PFSK-1 (cell line): Measurements from ENCODE around the gene TSTD2.

Experiments used
- FOXP2 ChIP-seq: optimal IDR thresholded peaks from 2 replicates; pipeline ENCODE3; 2011; ENCODE audit warnings: borderline replicate concordance, control low read depth, inconsistent platforms; ENCODE audit not compliant: insufficient read depth; ENCODE audit errors: extremely low read length, extremely low read depth
- POLR2AphosphoS5 ChIP-seq: IDR thresholded peaks from 2 replicates; pipeline ENCODE4 v1.6.1; 2012; ENCODE audit warnings: low read depth, mild to moderate bottlenecking, control low read depth, low read length, moderate library complexity
- SIN3A ChIP-seq: IDR thresholded peaks from 2 replicates; pipeline ENCODE4 v1.6.1; 2012; ENCODE audit warnings: mild to moderate bottlenecking, low read length, moderate library complexity, borderline replicate concordance; ENCODE audit not compliant: insufficient read depth
- TAF1 ChIP-seq: IDR thresholded peaks from 2 replicates; pipeline ENCODE4 v1.6.1; 2012; ENCODE audit warnings: low read length, control low read depth, borderline replicate concordance; ENCODE audit not compliant: insufficient read depth
- TF ChIP-seq, protein P1 (sequence below), 2 experiments: IDR thresholded peaks; 2 replicates each; pipeline versions ENCODE4 v1.6.1 to v1.8.0; 2011 to 2012; ENCODE audit warnings: low read depth in 2 of 2, low read length in 2 of 2, control low read depth in 1 of 2, inconsistent platforms in 1 of 2, mild to moderate bottlenecking in 1 of 2, moderate library complexity in 1 of 2; ENCODE audit not compliant: insufficient read depth in 1 of 2

The TSTD2 gene

DNA sequence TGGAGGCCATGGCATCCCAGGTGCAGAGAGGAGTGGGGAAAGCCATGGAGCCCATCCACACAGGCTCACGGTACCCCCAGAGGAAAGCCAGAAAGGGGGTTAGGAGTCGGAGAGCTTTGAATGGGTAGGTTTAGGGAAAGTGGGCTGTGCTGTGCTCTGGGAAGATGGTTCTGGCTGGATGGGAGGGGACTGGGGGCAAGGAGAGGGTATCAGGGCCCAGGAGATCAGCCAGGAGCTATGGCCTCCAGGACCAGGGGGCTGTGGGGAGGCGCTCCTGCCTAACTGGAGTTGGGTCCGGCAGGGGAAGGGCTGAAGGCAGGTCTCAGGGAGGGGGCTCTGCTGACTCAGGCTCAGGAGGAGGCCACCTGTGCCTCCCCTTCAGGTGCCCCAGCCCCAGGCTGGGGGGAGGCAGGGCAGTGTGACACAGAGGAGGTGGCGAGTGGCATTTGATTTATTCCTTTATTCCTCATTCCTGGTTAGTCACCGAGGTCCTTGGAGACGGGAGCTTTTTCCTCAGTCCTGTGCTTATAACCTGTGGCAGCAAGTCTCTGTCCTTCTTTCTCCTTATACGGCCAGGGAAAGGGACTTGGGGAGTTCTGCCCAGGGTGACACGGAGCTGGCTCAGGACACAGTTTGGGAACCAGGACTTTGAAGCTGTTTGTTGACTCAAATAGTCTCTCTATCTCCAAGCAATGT lies 60.8 kb downstream of the TSTD2 start:
- TF ChIP-seq TAF1 (no peak), FOXP2 (no peak), POLR2AphosphoS5 (no peak)

DNA sequence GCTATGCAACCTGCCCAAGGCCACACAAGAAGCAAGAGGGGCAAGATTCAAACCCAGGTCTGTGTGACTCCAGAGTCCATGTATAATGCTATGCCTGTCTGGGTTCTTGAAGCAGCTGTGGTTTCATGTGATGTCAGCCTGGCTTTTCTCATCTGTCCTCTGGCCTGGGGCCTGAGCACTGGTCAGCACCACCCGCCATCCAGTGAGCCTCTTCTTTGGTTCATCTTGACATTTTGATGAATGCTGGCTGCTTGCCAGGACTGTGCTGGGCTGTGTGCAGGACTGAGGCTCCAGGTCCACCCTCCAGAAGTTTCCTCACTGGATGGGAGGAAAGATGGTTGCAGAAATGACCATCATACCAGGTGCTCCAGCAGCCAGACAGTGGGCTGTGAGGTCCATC lies 61.5 kb downstream of the TSTD2 start:
- no peak for TF ChIP-seq TAF1
- TF ChIP-seq POLR2AphosphoS5: no peak
- TF ChIP-seq, protein P1, sequence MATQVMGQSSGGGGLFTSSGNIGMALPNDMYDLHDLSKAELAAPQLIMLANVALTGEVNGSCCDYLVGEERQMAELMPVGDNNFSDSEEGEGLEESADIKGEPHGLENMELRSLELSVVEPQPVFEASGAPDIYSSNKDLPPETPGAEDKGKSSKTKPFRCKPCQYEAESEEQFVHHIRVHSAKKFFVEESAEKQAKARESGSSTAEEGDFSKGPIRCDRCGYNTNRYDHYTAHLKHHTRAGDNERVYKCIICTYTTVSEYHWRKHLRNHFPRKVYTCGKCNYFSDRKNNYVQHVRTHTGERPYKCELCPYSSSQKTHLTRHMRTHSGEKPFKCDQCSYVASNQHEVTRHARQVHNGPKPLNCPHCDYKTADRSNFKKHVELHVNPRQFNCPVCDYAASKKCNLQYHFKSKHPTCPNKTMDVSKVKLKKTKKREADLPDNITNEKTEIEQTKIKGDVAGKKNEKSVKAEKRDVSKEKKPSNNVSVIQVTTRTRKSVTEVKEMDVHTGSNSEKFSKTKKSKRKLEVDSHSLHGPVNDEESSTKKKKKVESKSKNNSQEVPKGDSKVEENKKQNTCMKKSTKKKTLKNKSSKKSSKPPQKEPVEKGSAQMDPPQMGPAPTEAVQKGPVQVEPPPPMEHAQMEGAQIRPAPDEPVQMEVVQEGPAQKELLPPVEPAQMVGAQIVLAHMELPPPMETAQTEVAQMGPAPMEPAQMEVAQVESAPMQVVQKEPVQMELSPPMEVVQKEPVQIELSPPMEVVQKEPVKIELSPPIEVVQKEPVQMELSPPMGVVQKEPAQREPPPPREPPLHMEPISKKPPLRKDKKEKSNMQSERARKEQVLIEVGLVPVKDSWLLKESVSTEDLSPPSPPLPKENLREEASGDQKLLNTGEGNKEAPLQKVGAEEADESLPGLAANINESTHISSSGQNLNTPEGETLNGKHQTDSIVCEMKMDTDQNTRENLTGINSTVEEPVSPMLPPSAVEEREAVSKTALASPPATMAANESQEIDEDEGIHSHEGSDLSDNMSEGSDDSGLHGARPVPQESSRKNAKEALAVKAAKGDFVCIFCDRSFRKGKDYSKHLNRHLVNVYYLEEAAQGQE (IDR thresholded peaks at IDR 0.05; ENCODE audit: insufficient read depth in 1 of 2, low read depth in 2 of 2, low read length in 2 of 2): peak in 1 of 2 experiments; percentile 38; a peak in 1 of 4 replicates
- TF ChIP-seq SIN3A: no peak
- TF ChIP-seq FOXP2: no peak

DNA sequence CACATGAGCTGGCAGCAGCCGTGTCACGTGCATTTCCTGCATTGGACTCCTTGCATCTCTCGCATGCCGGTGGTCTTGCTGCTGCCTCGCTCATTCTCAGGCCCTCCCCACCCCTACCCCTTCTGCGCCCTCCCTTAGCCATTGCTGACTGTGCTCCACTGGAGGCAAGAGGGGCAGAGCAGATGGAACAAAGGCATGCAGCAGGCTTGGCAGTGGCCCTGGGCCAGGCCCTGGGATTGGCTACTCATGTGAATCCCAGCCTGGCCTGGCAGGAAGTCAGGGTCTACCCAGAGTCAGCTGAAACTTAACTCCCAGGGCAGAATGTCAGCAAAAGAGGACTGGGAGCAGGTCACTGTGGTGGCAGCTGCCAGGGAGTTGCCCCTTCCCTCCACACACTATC lies 62.3 kb downstream of the TSTD2 start:
- TF ChIP-seq SIN3A (no peak), TAF1 (no peak), POLR2AphosphoS5 (no peak), FOXP2 (no peak)
- TF ChIP-seq, protein P1 (IDR thresholded peaks at IDR 0.05; ENCODE audit: insufficient read depth in 1 of 2, low read depth in 2 of 2, low read length in 2 of 2): no peak

DNA sequence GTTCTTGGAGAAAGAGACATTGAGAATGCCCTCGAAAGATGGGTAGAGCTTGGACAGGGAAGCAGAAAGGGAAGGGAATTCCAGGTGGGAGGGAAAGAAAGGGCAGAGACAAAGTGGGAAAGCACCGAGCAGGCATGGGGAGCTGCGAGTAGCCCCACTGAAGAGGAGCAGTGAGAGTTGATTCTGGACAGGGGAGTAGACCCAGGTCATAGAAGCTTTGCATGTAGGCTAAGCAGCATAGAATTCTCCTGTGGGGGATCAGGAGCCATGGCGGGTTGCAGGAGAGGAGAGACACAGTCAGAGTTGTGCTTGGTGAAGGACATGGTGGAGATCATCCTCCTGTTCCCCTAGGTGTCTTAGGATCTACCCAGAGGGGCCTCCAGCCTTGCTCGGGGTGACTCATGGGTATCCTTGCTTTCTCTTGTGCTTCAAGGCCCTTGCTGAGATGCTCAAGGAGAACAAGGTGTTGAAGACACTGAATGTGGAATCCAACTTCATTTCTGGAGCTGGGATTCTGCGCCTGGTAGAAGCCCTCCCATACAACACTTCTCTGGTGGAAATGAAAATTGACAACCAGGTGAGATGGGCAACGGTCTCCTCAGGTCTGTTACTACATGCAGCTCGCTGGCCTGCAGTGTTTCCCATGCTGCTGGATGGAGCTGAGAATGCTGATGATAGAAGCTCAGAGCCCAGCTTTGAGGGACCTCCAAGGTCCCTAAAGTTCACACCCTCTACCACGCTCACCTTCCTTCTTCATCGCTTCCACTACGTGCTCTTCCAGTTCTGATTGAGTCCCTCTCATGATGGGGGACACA lies 64.5 kb downstream of the TSTD2 start:
- TF ChIP-seq FOXP2 (no peak), TAF1 (no peak)
- TF ChIP-seq, protein P1 (IDR thresholded peaks at IDR 0.05; ENCODE audit: insufficient read depth in 1 of 2, low read depth in 2 of 2, low read length in 2 of 2): no peak

DNA sequence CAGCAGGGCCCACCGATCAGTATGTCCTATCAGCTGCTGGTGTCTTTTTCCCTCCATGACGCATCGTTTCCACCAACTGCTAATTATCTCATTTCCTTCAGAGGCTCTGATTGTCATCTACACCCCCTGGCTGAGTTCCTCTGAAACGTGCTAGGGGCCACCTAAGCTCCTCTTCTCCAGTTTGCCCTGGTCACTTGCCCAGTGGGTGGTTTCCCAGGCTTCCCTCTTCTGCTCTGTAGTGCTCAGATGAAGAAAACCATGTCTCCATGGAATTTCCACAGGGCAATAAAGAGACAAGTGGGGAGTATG lies 65.3 kb downstream of the TSTD2 start:
- TF ChIP-seq POLR2AphosphoS5 (no peak), SIN3A (no peak), FOXP2 (no peak), TAF1 (no peak)
- TF ChIP-seq, protein P1 (IDR thresholded peaks at IDR 0.05; ENCODE audit: insufficient read depth in 1 of 2, low read depth in 2 of 2, low read length in 2 of 2): no peak
